Measurements from ENCODE around the gene SH2D1A.

SH2D1A gene

GRCh38 chrX:124342174-124342867 lies 4.0 kb upstream of the SH2D1A start:
- Mint-ChIP-seq H3K4me1 (ENCODE audit: low read depth) (peaks cover 5% of the 10 kb centered on the region), H3K27ac (no peak overlapping the region), H3K4me3 (no peak overlapping the region), H3K9me3 (no peaks in the 10 kb centered on the region), H3K27me3 (no peaks in the 10 kb centered on the region), H3K36me3 (ENCODE audit: low read depth) (no peaks in the 10 kb centered on the region)
- intact Hi-C loops (cut with micrococcal nuclease) = no loop called here

GRCh38 chrX:124343016-124343415 lies 3.3 kb upstream of the SH2D1A start:
- Mint-ChIP-seq H3K27me3 (no peaks in the 10 kb centered on the region), H3K36me3 (ENCODE audit: low read depth) (no peaks in the 10 kb centered on the region), H3K4me3 (no peak overlapping the region), H3K27ac (no peak overlapping the region), H3K4me1 (ENCODE audit: low read depth) (peaks cover 5% of the 10 kb centered on the region), H3K9me3 (no peaks in the 10 kb centered on the region)
- intact Hi-C loops (cut with micrococcal nuclease) = no loop called here

GRCh38 chrX:124344246-124344645 lies 2.1 kb upstream of the SH2D1A start:
- Mint-ChIP-seq H3K4me1 (ENCODE audit: low read depth) (peaks cover 5% of the 10 kb centered on the region), H3K27ac (no peak overlapping the region), H3K4me3 (no peak overlapping the region)

GRCh38 chrX:124346877-124347241 lies 496 bp downstream of the SH2D1A start:
- Mint-ChIP-seq H3K9me3 (no peaks in the 10 kb centered on the region), H3K4me1 (ENCODE audit: low read depth) (peaks cover 5% of the 10 kb centered on the region), H3K27me3 (no peaks in the 10 kb centered on the region), H3K4me3 (no peak overlapping the region), H3K36me3 (ENCODE audit: low read depth) (no peaks in the 10 kb centered on the region), H3K27ac (no peak overlapping the region)
- intact Hi-C loops (cut with micrococcal nuclease) = no loop called here

More at GRCh38 chrX:124344246-124344645, 2.1 kb upstream of the SH2D1A start:
- intact Hi-C loops (cut with micrococcal nuclease) = no loop called here
- Mint-ChIP-seq H3K9me3 (no peaks in the 10 kb centered on the region), H3K27me3 (no peaks in the 10 kb centered on the region), H3K36me3 (ENCODE audit: low read depth) (no peaks in the 10 kb centered on the region)

GRCh38 chrX:124347242-124347641 lies 879 bp downstream of the SH2D1A start:
- H3K4me3 Mint-ChIP-seq = no peak overlapping the region
- H3K4me1 Mint-ChIP-seq (ENCODE audit: low read depth) = peaks cover 5% of the 10 kb centered on the region
- H3K27ac Mint-ChIP-seq = no peak overlapping the region
- no peaks in the 10 kb centered on the region for H3K36me3 Mint-ChIP-seq (ENCODE audit: low read depth)
- no peaks in the 10 kb centered on the region for H3K9me3 Mint-ChIP-seq
- intact Hi-C loops (cut with micrococcal nuclease) = no loop called here
- H3K27me3 Mint-ChIP-seq = no peaks in the 10 kb centered on the region

GRCh38 chrX:124348182-124348581 lies 1.8 kb downstream of the SH2D1A start:
- H3K4me1 Mint-ChIP-seq (ENCODE audit: low read depth) = peaks cover 5% of the 10 kb centered on the region
- H3K27me3 Mint-ChIP-seq = no peaks in the 10 kb centered on the region
- no peaks in the 10 kb centered on the region for H3K36me3 Mint-ChIP-seq (ENCODE audit: low read depth)
- intact Hi-C loops (cut with micrococcal nuclease) = no loop called here
- no peaks in the 10 kb centered on the region for H3K9me3 Mint-ChIP-seq
- H3K4me3 Mint-ChIP-seq = no peak overlapping the region
- no peak overlapping the region for H3K27ac Mint-ChIP-seq

- no peak overlapping the region for H3K27ac Mint-ChIP-seq
- H3K4me3 Mint-ChIP-seq = no peak overlapping the region
- no peaks in the 10 kb centered on the region for H3K27me3 Mint-ChIP-seq
- H3K9me3 Mint-ChIP-seq = no peaks in the 10 kb centered on the region
- intact Hi-C loops (cut with micrococcal nuclease) = no loop called here
- no peaks in the 10 kb centered on the region for H3K36me3 Mint-ChIP-seq (ENCODE audit: low read depth)
- H3K4me1 Mint-ChIP-seq (ENCODE audit: low read depth) = peaks cover 4% of the 10 kb centered on the region
Measured at GRCh38 chrX:124348885-124349453, 2.6 kb downstream of the SH2D1A start.

GRCh38 chrX:124354648-124355047 lies 8.3 kb downstream of the SH2D1A start:
- intact Hi-C loops (cut with micrococcal nuclease) = no loop called here
- Mint-ChIP-seq H3K9me3 (no peaks in the 10 kb centered on the region), H3K27ac (no peak overlapping the region), H3K4me3 (no peak overlapping the region), H3K4me1 (ENCODE audit: low read depth) (no peaks in the 10 kb centered on the region), H3K27me3 (no peaks in the 10 kb centered on the region), H3K36me3 (ENCODE audit: low read depth) (no peaks in the 10 kb centered on the region)

- Mint-ChIP-seq H3K27ac (no peak overlapping the region), H3K4me1 (ENCODE audit: low read depth) (peaks cover 7% of the 10 kb centered on the region), H3K27me3 (no peaks in the 10 kb centered on the region), H3K9me3 (no peaks in the 10 kb centered on the region), H3K36me3 (ENCODE audit: low read depth) (no peaks in the 10 kb centered on the region), H3K4me3 (peak overlapping the region; percentile 5)
- intact Hi-C loops (cut with micrococcal nuclease) = no loop called here
Measured at GRCh38 chrX:124358800-124359383, 12.5 kb downstream of the SH2D1A start.

GRCh38 chrX:124362072-124362471 lies 15.7 kb downstream of the SH2D1A start:
- Mint-ChIP-seq H3K27ac (no peak overlapping the region), H3K9me3 (no peaks in the 10 kb centered on the region), H3K4me3 (no peak overlapping the region), H3K4me1 (ENCODE audit: low read depth) (peaks cover 7% of the 10 kb centered on the region), H3K27me3 (no peaks in the 10 kb centered on the region), H3K36me3 (ENCODE audit: low read depth) (no peaks in the 10 kb centered on the region)
- intact Hi-C loops (cut with micrococcal nuclease) = no loop called here

- Mint-ChIP-seq H3K4me3 (no peak overlapping the region), H3K27ac (no peak overlapping the region), H3K36me3 (ENCODE audit: low read depth) (no peaks in the 10 kb centered on the region), H3K4me1 (ENCODE audit: low read depth) (peaks cover 7% of the 10 kb centered on the region), H3K27me3 (no peaks in the 10 kb centered on the region), H3K9me3 (no peaks in the 10 kb centered on the region)
- intact Hi-C loops (cut with micrococcal nuclease) = no loop called here
Measured at GRCh38 chrX:124362761-124363160, 16.4 kb downstream of the SH2D1A start.

GRCh38 chrX:124369722-124370121 lies 23.4 kb downstream of the SH2D1A start:
- intact Hi-C loops (cut with micrococcal nuclease) = no loop called here
- no peak overlapping the region for H3K27ac Mint-ChIP-seq
- no peaks in the 10 kb centered on the region for H3K36me3 Mint-ChIP-seq (ENCODE audit: low read depth)

GRCh38 chrX:124373348-124373747 lies 27.0 kb downstream of the SH2D1A start:
- Mint-ChIP-seq H3K4me1 (ENCODE audit: low read depth) (no peaks in the 10 kb centered on the region), H3K36me3 (ENCODE audit: low read depth) (no peaks in the 10 kb centered on the region), H3K27me3 (no peaks in the 10 kb centered on the region), H3K27ac (no peak overlapping the region), H3K9me3 (no peaks in the 10 kb centered on the region), H3K4me3 (no peak overlapping the region)
- intact Hi-C loops (cut with micrococcal nuclease) = no loop called here

More at GRCh38 chrX:124369722-124370121, 23.4 kb downstream of the SH2D1A start:
- Mint-ChIP-seq H3K27me3 (no peaks in the 10 kb centered on the region), H3K4me3 (no peak overlapping the region), H3K9me3 (no peaks in the 10 kb centered on the region), H3K4me1 (ENCODE audit: low read depth) (no peaks in the 10 kb centered on the region)

GRCh38 chrX:124378643-124379042 lies 32.3 kb downstream of the SH2D1A start:
- Mint-ChIP-seq H3K27ac (no peak overlapping the region), H3K4me1 (ENCODE audit: low read depth) (no peaks in the 10 kb centered on the region), H3K9me3 (no peaks in the 10 kb centered on the region), H3K27me3 (no peaks in the 10 kb centered on the region), H3K4me3 (no peak overlapping the region), H3K36me3 (ENCODE audit: low read depth) (no peaks in the 10 kb centered on the region)
- intact Hi-C loops (cut with micrococcal nuclease) = no loop called here
